Breast epithelium (tissue), 3 donors: ENCODE measurements around the gene RCAN1.

Experiments used
- POLR2A ChIP-seq: fragments of 450-650 bp; IDR thresholded peaks from one replicate; pipeline ENCODE4 v1.6.1; 2016; ENCODE audit warnings: antibody characterized with exemption, mild to moderate bottlenecking, moderate library complexity
- POLR2AphosphoS5 ChIP-seq, 3 donors: sonication (generic); formaldehyde crosslinking; IDR thresholded peaks; one replicate each; pipeline ENCODE4 v1.6.1; 2017; ENCODE audit warnings: antibody characterized with exemption in 3 of 3

DNA sequence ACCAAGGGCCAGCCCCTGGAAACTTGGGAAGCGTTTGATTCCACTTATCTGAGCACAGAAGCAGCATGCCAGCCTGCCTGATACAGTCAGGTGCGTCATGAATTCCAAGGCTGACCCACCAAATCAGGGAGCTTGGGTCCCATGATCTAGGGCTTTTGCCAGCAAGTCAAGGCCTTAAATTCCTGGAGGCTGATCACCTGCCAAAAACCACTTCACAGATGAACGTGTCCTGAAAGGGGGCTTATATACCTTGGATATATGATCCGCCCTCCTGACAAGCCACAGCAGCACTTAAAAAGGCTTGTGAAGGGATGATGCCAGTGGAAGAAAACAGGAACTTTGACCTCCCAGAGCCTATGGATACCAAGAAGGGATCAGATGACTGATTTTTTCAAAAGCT lies 29.9 kb upstream of the RCAN1 start:
- TF ChIP-seq POLR2AphosphoS5 (IDR thresholded peaks at IDR 0.05) (no peak), POLR2A (no peak)
